Umbilical cord (tissue), 2 donors: ENCODE data around the gene CHST3. TPM values are rescaled to one million over a fixed set of nuclear protein-coding genes. Genes with fewer than 3 reads are reported as not detected.

Experiments
- DNase-seq: peaks from one replicate; pipeline ENCODE4 v3.0.0-alpha.2; 2015; ENCODE audit warnings: low spot score
- total RNA-seq: library from RNA; depleted of rRNA; stranded (reverse); fragments of >200 nt; gene quantifications from one replicate; pipeline ENCODE4 v1.2.3, GENCODE V29; 2014; ENCODE audit warnings: low replicate concordance; ENCODE audit not compliant: insufficient read depth

CHST3 gene
- total RNA-seq, 1 donor from 2014 or later: 30.8 TPM

DNA sequence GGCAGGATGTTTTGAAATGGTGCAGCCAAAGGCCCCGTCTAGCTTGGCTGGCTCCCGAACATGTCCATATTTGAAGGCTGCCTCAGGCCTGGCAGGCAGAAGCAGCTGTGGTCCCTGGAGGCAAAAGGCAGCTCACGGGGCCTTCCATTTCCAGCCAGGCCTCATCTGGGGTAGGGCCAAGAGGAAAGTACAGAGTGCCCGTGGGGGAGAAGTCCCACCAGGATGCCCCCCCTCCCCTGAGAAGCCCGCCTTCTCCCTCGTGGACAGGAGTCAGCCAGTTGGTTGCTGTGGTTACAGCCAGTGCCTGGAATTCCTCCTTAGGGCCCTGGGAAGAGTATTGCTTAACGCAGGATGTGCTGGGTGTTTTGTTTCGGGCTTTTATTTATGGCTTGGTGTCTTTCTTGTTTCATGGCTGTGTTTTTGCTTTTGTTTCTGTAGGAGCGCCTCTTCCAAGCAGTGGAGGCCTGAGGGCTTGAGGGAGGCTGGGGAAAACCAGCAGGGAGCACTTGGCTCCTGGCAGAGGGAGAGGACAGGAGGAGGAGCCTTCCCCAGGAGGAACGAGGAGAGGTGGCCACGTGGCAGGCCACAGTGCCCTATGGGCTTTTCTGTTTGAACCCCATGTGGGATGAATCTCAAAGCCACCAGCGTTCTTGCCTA is 45.4 kb downstream of the CHST3 start:
- peak; percentile 98 for DNase-seq

DNA sequence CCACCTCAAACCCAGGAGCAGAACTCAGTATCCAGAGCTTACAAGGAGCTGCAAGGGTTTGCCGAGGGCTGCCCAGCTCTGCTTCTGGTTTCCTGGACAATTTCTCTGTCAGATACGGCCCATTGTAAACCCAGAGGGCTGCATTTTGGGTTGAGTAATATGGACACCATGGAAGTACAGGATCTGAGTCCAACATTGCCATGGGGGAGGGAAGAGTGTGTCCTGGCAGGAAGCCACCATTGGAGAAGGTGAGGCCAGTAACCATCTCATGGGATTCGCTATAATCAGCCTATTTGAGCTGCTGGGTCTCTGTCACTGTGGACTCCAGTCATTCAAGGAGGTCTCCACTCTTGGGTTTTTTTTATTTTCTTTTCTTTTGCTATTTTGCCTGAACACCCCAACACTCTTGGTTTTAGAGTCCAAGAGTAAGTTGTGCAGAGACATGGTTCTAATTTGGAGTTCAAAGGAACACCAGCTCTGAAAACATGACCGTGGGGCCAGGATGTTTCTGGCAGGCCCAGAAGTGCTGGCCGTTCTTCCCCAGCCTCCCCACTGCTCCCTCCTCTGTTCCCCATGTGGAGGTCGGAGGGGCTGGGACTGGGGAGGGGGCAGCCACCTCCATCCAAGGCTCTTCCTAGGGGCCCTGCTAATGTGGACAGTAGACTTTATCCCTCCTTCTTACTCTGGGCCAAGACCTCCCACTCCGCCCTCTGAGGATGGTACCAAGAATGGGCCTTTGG is 46.2 kb downstream of the CHST3 start:
- DNase-seq: no peak

DNA sequence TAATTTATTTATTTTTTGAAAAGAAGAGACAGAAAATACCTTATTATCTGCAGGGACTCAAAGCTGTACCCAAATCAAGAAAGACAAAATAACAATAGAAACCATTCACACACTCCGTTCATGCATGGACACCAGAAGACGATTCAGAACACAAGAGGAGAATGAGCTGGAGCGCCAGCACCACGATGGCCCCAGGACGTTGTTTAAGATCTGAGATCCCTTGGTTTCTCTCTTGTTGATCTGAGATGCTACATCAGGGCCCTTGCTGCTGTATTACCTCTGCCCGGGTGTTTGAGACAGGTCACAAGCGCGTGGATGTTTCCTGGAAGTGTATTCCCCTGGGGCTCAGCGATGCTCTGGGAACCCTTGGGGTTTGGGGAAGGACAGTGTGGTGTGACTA is 46.8 kb downstream of the CHST3 start:
- no peak for DNase-seq

DNA sequence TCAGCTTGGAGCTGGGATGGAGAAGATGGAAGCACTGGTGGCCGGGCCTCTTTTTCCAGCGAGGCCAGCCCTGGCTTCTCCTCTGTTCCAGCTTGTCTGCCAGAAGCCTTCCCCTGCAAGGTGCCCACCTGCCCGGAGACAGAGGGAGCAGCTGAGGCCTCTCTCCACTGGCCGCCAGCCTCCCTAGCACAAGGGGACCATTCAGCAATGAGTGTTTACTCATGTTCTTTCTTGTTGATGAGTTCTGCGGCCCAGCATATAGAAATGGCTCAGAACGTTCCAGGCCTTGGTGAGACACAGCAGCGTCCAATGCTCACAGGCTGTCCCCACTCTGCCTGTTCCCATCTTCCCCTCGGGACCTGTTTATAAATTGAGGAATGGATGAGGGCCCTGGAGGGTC is 47.3 kb downstream of the CHST3 start:
- DNase-seq: no peak

DNA sequence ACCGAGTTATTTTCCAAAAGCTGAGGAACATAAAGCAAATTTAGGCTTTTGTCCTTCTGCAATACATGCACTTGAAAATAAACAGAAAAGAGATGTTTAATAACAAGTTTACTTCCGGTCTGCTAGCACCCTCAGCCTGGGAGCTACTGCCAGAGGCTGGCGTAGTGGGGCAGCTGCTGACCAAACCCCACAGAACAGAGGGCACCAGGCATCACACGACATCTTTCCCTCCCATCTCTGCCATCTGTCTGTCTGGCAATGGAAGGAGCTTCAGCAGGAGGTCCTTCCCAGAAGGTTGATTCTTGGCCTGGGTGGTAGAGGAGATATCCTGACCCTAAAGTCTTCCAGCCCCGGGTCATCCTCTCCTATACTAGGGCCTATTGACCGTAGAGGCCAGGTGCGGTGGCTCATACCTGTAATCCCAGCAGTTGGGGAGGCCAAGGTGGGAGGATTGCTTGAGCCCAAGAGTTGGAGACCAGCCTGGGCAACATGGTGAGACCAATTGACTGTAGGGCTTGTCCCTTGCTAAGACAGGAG is 47.8 kb downstream of the CHST3 start:
- no peak for DNase-seq

DNA sequence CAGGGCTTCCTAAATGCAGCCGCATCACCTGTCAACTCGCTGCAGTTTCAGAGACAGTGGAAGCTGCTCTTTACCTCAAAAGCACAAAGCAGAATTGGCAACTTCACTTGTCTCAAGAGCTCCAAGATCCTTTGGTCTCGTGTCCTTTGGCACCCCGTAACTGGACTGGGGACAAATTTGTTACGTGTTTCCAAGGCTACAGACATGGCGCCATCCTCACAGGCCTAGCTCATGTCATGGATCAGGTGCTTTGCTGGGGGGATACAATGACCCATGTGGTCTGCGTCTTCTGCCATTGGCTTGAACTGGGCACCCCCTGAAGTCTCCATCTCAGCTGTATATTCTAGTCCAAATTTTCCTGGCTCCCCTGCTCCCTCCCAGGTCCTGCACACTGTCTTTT is 48.6 kb downstream of the CHST3 start:
- DNase-seq: no peak

DNA sequence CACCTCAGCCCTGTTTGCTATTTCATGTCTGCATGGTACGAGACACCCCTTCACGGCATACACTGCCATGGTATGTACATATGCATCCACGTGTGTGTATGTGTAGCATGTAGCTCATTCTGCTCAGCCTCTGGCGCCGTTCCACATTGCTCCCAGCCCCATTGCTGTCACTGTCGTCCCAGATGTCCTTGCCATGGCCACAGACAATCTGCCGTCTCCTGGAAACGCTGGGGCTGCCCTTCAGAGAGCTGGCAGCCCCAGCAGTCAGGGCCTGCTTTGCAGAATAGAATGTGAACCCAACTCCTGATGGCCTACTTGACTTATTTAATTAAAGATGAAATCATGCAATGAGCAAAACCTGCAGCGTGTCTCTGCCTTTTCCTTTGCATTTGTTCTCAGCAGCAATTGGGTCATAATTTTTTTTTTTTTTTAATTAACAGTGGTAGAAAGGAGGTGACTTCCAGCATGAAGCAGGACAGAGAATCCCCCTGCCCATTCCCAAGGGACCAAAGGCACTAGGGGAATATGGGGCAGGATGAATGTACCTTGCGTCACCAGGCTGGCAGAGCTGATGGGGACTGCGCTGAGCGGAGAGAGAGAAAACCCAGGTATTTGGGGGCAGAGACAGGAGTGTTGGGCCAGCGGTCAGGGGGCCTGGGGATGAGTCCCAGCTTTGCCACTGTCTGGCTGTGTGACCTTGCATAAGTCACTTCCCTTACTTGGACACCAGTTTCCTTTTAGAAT is 49.2 kb downstream of the CHST3 start:
- DNase-seq: no peak

DNA sequence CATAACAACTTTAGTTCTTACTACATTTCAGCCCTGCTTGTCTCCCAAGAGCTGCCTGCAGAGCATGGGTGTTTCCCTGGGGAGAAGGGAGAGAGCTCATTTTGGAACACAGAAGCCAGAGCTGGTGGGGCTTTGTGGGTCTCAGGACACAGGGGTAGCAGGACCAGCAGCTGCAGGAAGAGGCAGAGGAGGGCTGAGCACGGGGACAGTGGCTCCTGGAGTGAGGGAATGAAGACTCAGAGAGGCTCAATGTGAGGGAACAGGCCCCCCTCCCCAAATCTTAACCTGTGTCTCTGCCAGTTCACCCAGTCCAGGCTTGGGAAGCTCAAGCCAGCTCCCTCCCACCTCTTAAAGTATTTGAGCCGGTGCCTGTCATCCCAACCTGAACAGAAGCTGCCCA is 50.0 kb downstream of the CHST3 start:
- no peak for DNase-seq

DNA sequence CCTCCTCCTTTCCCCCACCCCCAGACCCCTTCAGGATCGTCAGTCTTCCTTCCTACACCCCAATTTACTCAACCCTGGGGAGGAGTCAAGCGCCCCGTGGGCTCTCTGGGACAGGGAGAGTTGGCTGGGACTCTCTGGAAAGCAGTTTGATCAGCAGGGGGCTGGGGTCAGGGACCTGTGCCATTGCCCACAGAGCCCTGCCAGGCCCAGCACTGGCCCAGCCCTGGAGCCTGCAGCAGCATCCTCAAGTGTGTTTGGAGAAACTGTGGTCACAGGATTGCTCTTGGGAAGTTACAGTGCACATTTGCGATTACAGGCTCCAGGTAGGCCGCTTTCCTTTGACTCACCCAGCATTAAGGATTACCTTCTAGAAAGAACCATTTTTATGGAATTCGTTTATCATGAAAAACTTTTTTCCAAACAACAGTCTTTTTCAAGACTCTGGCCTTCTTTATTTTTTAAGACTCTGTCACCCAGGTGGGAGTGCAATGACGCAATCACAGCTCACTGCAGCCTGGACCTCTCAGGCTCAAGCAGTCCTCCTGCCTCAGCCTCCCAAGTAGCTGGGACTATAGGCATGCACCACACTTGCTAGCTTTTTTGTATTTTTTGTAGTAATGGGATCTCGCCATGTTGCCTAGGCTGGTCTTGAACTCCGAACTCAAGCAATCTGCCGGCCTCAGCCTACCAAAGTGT is 50.7 kb downstream of the CHST3 start:
- DNase-seq: no peak

DNA sequence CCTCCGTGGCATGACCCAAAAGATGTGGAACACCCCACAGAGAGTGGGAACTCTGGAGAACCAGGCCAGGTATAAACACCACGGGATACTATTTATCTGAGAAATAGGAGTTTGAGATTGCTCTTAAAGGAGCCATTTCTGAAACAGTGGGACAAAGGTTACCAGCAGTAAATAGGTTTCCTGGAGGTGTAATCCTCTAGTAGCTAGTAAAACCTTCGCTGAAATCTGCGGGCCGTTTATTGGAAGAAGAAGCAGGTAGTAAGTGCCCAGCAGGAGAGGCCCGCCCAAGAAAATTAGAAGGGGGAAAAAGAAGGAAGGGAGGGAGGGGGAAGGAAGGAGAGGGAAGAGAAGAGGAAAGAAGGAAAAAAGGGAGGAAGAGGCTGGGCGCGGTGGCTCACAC is 51.6 kb downstream of the CHST3 start:
- DNase-seq: no peak

DNA sequence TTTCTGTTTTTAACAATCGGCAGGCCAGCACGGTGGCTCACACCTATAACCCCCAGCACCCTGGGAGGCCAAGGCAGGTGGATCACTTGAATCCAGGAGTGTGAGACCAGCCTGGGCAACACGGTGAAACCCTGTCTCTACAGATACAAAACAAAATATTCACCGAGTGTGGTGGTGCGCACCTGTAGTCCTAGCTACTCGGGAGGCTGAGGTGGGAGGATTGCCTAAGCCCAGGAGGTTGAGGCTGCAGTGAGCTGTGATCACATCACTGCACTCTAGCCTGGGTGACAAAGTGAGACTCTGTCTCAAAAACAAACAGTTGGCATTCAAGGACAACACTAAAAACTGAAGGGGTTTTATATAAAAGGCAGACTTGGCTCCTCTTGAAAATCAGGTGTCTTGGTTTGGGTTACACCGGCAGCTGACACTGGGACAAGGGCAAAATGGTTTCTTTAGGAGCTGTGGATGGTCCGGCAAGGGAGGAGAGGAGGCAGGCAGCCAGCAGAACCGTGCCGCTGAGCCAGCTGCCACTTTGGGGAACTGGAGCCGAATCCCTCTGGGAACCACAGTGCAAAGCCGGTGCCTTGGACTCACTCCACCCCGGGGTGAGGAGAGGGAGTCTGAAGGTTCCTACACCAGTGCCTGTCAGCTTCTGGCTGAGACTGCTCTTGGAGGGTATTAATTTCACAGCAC is 52.6 kb downstream of the CHST3 start:
- no peak for DNase-seq

DNA sequence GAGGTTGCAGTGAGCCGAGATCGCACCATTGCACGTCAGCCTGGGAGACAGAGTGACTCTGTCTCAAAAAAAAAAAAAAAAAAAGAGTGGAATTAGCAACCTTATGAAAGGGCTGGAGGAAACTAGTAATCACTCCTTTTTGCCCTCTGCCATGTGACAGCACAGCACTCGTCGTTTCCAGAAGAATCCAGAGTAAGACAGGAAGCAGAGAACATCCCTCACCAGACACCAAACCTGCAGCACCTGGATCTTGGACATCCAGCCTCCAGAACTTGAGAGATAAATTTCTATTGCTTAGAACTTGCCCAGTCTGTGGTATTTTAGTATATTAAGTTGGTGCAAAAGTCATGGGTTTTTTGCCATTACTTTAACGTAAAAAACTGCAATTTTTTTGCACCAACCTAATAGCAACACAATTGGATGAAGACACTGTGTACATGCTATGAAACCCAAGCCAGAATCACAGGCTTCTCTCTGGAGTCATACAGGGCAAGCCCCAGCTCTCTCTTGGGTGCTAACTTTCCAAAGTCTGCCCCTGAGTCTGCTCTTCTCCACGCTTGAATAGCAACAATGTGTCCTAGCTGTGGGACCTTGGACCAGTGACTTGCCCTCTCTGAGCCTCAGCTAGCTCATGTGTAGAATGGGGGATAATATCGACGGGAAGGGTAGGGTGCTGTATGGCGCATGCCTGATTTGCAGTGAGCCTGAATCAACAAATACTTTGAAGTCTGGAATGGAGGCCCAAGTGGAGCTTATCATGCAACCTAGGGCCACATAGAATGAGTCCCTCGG is 55.1 kb downstream of the CHST3 start:
- DNase-seq: no peak

DNA sequence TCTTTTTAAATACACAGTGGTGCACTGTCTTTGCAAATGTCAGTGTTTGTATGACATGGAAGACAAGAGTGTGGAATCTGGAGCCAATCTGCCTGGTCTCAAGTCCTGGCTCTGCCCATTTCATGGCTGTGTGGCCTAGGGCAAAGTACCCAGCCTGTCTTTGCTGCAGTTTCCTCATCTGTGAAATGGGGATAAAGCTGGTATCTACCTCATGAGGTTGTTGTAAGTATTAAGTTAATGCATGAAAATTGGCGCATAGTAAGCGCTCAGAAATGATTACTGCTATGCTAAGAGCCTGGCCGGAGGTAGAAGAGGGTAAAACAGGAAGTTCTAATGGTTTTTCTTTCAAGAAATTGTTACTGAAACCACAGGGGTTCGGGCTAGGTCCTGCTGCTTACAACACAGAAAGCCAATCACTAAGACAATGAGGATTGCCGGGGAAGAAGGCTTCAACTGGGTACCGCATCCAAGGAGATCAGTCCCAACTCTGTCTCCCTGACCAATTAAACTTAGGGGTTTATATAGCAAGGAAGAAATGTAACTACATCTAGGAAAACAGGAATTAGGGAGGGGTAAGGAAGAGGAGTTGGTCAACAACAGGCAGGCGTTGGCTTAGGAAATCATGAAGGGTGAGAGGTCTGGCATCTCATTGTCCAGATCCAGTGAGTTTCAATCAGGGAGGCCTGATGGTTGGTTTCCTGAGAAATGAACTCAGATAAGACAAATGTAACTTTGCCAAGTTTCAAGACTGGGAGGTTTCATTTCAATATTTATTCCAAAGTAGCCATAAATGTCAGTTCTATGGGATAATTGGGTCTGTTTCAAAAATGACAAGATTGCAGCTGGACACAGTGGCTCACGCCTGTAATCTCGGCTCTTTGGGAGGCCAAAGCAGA is 57.0 kb downstream of the CHST3 start:
- peak; percentile 36 for DNase-seq

DNA sequence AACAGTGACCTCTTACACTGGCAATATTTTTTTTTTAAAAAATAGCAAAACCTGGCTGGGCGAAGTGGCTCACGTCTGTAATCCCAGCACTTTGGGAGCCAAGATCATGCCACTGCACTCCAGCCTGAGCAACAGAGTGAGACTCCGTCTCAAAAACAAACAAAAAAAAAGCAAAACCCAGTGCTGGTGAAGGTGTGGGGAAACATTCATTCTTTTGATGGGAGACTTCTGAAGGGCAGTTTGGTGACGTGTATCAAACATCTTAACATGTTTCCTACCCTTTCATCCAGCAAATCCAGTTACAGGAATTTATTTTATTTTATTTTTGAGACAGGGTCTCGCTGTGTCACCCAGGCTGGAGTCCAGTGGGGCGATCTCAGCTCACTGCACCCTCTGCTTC is 58.0 kb downstream of the CHST3 start:
- DNase-seq: no peak

DNA sequence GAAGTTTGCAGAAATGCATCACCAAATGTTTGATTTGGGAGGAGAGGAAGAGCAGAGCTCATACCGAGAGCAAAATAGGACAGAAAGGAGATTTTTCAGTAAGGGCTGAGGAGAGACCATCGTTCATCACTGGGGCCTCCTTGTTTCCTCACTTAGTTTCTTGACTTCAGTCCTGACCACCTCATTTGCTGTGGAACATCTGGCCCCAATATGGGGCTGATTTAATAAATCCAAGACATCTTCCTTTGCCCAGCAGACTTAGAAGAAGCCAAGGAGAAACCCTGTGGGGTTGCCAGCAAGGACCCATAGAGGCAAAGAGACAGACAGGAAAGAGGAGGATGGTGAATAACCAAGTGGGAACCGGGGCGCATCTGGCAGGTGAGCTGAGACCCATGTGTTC is 60.4 kb downstream of the CHST3 start:
- DNase-seq: no peak

DNA sequence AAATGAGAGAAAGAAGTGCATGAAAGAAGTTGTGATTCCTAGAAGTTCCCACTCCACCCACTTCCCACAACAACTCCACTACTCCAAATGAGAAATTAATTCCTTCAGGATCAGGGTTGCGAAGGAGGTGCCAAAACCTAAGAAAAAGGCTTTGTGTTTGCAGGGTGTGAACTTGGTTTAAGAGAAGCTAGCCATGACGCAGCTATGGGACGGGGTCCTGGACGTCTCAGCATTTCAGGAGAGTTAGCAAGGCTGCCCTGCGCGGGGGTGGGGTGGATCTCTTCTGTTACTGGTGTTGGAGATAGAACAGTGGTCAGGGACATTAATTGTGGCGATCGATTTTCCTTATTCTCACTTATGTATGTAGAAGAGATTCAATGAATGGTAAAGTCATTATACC is 61.2 kb downstream of the CHST3 start:
- DNase-seq: no peak

DNA sequence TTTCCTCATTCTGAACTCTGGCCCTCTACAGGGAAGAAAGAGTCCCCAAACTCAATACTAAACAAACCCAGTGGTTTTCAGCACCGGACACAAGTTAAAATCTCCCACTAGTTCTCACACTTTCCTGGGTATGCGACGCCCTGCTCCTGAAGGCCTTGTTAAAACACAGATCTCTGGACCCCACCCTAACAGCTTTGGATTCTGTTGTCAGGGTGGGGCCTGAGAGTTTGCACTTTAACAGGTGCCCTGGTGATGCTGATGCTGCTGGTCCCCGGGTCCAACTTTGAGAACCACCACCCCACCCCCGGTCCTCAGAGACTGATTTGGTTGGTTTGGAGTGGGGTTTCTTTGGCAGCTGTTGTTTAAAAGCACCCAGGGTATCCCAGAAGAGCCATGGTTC is 61.6 kb downstream of the CHST3 start:
- no peak for DNase-seq

DNA sequence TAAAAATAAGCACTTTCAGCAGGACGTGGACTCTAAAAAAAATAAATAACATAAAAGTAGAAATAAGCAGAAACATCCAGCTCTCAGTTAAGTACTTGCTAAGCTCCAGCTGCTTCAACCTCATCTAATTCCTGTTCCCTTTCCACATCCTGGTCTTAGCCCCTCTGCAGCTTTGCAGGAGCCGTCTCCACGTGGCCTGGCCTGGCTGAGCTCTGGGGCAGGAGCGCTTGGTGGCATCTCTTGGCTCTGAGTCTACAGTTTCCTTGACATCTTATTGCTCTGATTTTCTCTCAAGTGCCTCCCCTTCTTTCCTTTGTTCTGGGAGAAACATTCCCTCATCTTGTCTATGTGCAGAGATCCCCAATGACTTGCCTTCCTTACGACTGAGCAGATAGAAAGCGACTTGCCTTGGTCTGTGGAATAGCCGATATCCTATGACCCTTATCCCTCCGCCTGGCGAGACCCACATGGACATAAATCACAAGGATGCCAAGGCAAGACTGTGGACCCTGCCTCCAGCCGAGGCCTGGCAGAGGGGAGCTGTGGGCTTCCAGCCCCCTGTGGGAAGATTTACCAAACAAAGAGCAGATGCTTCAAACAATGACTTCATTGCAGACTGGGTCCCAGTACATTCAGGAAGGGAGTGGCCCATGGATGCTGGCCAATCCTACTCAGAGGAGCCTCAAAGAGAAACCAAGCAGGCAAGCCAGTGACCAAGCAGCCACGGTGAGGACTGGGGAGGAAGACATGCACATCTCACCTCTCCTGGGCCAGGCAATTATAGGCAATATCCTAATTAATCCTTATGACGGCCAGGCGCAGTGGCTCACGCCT is 62.3 kb downstream of the CHST3 start:
- peak; percentile 45 for DNase-seq

DNA sequence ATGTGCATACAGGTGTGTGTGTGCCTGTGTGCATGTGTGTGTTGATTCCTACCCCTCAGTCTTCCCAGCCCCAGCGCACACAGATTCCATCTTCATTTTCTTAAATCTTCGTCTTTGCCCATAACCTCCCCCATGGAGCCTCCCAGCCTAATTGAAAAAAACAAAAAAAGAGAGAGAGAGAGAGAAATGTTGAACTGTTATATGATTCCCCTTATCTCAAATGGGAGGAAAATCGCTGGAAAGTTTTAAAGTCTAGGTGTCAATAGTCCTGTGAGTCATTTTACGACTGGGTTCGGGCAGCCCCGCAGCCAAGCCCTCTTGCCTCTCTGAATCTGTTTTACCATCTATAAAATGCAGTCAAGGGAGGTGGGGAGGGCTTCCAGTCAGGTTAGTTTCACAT is 63.3 kb downstream of the CHST3 start:
- DNase-seq: peak; percentile 69
